ENCODE measurements around the gene PILRA. TPM values are rescaled to one million over a fixed set of nuclear protein-coding genes. Genes with fewer than 3 reads are reported as not detected.
"Not testable (repeated sequence)": the region's sequence is repeated elsewhere in the genome, so short reads cannot be mapped to it uniquely, and the experiment has no call there.

The PILRA gene
- total RNA-seq, 1 donor from 2014 or later = 25.8 TPM

GRCh38 chr7:100376066-100376465, 2.8 kb downstream of the PILRA start:
- H3K27me3 ChIP-seq = no peaks in the 10 kb centered on the region
- no peak overlapping the region for H3K27ac ChIP-seq
- peaks cover 0 to 4% of the 10 kb centered on the region in 2 donors for H3K4me1 ChIP-seq
- no peak for DNase-seq (ENCODE audit: low spot score in 2 of 2)
- no peaks in the 10 kb centered on the region for H3K9me3 ChIP-seq
- TF ChIP-seq CTCF (IDR thresholded peaks at IDR 0.05) = no peak
- H3K36me3 ChIP-seq = no peaks in the 10 kb centered on the region
- intact Hi-C loops (cut with DNase I) = no loop called here
- H3K4me3 ChIP-seq = no peak overlapping the region

GRCh38 chr7:100378114-100378755, 4.9 kb downstream of the PILRA start:
- H3K9me3 ChIP-seq = no peaks in the 10 kb centered on the region
- H3K4me1 ChIP-seq = no peaks in the 10 kb centered on the region
- DNase-seq (ENCODE audit: low spot score in 2 of 2) = no peak
- H3K36me3 ChIP-seq = no peaks in the 10 kb centered on the region
- H3K27me3 ChIP-seq = no peaks in the 10 kb centered on the region
- no peak overlapping the region for H3K4me3 ChIP-seq
- intact Hi-C loops (cut with DNase I) = no loop called here
- no peak for TF ChIP-seq CTCF (IDR thresholded peaks at IDR 0.05)
- no peak overlapping the region for H3K27ac ChIP-seq

GRCh38 chr7:100380196-100380595, 6.9 kb downstream of the PILRA start:
- H3K27ac ChIP-seq = peak overlapping the region; percentile 18 to 33
- intact Hi-C loops (cut with DNase I) = no loop called here

GRCh38 chr7:100381531-100382233, 8.4 kb downstream of the PILRA start:
- H3K27ac ChIP-seq; intact Hi-C loops (cut with DNase I); H3K27me3 ChIP-seq; H3K4me1 ChIP-seq; H3K9me3 ChIP-seq; H3K36me3 ChIP-seq: not testable (repeated sequence)
- H3K4me3 ChIP-seq = peak overlapping the region in 1 of 2 donors; percentile 26
- DNase-seq (ENCODE audit: low spot score in 2 of 2) = peak in 1 of 2 donors; percentile 54

More at GRCh38 chr7:100380196-100380595, 6.9 kb downstream of the PILRA start:
- Histone ChIP-seq H3K4me3 (no peak overlapping the region), H3K4me1 (no peaks in the 10 kb centered on the region), H3K9me3 (no peaks in the 10 kb centered on the region), H3K27me3 (no peaks in the 10 kb centered on the region), H3K36me3 (no peaks in the 10 kb centered on the region)
- no peak for TF ChIP-seq CTCF (IDR thresholded peaks at IDR 0.05)
- DNase-seq (ENCODE audit: low spot score in 2 of 2) = no peak

GRCh38 chr7:100382234-100382853, 9.1 kb downstream of the PILRA start:
- H3K36me3 ChIP-seq; H3K4me1 ChIP-seq; H3K27me3 ChIP-seq; H3K27ac ChIP-seq; intact Hi-C loops (cut with DNase I); H3K9me3 ChIP-seq: not testable (repeated sequence)
- peak overlapping the region in 1 of 2 donors; percentile 26 for H3K4me3 ChIP-seq
- DNase-seq (ENCODE audit: low spot score in 2 of 2) = peak in 1 of 2 donors; percentile 58

GRCh38 chr7:100384628-100385294, 11.5 kb downstream of the PILRA start:
- no peak overlapping the region for H3K4me3 ChIP-seq
- intact Hi-C loops (cut with DNase I) = no loop called here
- no peak for TF ChIP-seq CTCF (IDR thresholded peaks at IDR 0.05)
- H3K27ac ChIP-seq = no peak overlapping the region
- DNase-seq (ENCODE audit: low spot score in 2 of 2) = no peak
- H3K36me3 ChIP-seq = no peaks in the 10 kb centered on the region
- no peaks in the 10 kb centered on the region for H3K9me3 ChIP-seq
- H3K4me1 ChIP-seq = no peaks in the 10 kb centered on the region
- H3K27me3 ChIP-seq = no peaks in the 10 kb centered on the region

Data from ascending aorta (tissue), 2 donors.